ENCODE measurements around the gene TBX21.
A peak's percentile ranks its signal among the peaks of the same experiment; 100 is the strongest.

Gene TBX21

GRCh38 chr17:47733047-47733673, at the start of gene TBX21:
TSS of gene TBX21 (plus strand) at chr17:47733236. CDS start at chr17:47733455, 219 bp downstream.
- peak; percentile 77 to 86 for DNase-seq (ENCODE audit: low read depth in 1 of 2, low spot score in 1 of 2)

- DNase-seq (ENCODE audit: low read depth in 1 of 2, low spot score in 1 of 2): no peak
Measured at GRCh38 chr17:47684025-47684424, 49.0 kb upstream of the TBX21 start.

- DNase-seq (ENCODE audit: low read depth in 1 of 2, low spot score in 1 of 2): no peak
Measured at GRCh38 chr17:47684535-47685193, 48.4 kb upstream of the TBX21 start.

- DNase-seq (ENCODE audit: low read depth in 1 of 2, low spot score in 1 of 2): no peak
Measured at GRCh38 chr17:47685556-47686275, 47.3 kb upstream of the TBX21 start.

- no peak for DNase-seq (ENCODE audit: low read depth in 1 of 2, low spot score in 1 of 2)
Measured at GRCh38 chr17:47686276-47686635, 46.8 kb upstream of the TBX21 start.

GRCh38 chr17:47686664-47687327, 46.2 kb upstream of the TBX21 start:
- DNase-seq (ENCODE audit: low read depth in 1 of 2, low spot score in 1 of 2): no peak

- DNase-seq (ENCODE audit: low read depth in 1 of 2, low spot score in 1 of 2): no peak
Measured at GRCh38 chr17:47687328-47687690, 45.7 kb upstream of the TBX21 start.

GRCh38 chr17:47687748-47688147, 45.3 kb upstream of the TBX21 start:
- no peak for DNase-seq (ENCODE audit: low read depth in 1 of 2, low spot score in 1 of 2)

GRCh38 chr17:47690121-47690520, 42.9 kb upstream of the TBX21 start:
- no peak for DNase-seq (ENCODE audit: low read depth in 1 of 2, low spot score in 1 of 2)

- no peak for DNase-seq (ENCODE audit: low read depth in 1 of 2, low spot score in 1 of 2)
Measured at GRCh38 chr17:47692137-47692894, 40.7 kb upstream of the TBX21 start.

GRCh38 chr17:47692895-47693730, 39.9 kb upstream of the TBX21 start:
- no peak for DNase-seq (ENCODE audit: low read depth in 1 of 2, low spot score in 1 of 2)

GRCh38 chr17:47693731-47694580, 39.1 kb upstream of the TBX21 start, which contains the start of gene TBKBP1:
TSS of gene TBKBP1 (plus strand) at chr17:47694161. CDS start at chr17:47696113, 1,952 bp downstream.
- peak in 1 of 2 donors; percentile 35 for DNase-seq (ENCODE audit: low read depth in 1 of 2, low spot score in 1 of 2)

- DNase-seq (ENCODE audit: low read depth in 1 of 2, low spot score in 1 of 2): peak; percentile 40 to 42
Measured at GRCh38 chr17:47694581-47695428, 38.2 kb upstream of the TBX21 start.

- no peak for DNase-seq (ENCODE audit: low read depth in 1 of 2, low spot score in 1 of 2)
Measured at GRCh38 chr17:47695429-47696376, 37.3 kb upstream of the TBX21 start.

GRCh38 chr17:47696717-47697642, 36.1 kb upstream of the TBX21 start:
- DNase-seq (ENCODE audit: low read depth in 1 of 2, low spot score in 1 of 2): no peak
